HG03045 (cell line): ENCODE data around the gene SEH1L.
"Not testable (repeated sequence)": the region's sequence is repeated elsewhere in the genome, so short reads cannot be mapped to it uniquely, and the experiment has no call there.

ENCODE experiments used
- ATAC-seq: cut with Tn5 transposase; IDR thresholded peaks from one replicate; pipeline ENCODE4 v1.9.1; 2021; ENCODE audit warnings: mild to moderate bottlenecking, moderate library complexity; ENCODE audit not compliant: unreplicated experiment

The SEH1L gene

DNA sequence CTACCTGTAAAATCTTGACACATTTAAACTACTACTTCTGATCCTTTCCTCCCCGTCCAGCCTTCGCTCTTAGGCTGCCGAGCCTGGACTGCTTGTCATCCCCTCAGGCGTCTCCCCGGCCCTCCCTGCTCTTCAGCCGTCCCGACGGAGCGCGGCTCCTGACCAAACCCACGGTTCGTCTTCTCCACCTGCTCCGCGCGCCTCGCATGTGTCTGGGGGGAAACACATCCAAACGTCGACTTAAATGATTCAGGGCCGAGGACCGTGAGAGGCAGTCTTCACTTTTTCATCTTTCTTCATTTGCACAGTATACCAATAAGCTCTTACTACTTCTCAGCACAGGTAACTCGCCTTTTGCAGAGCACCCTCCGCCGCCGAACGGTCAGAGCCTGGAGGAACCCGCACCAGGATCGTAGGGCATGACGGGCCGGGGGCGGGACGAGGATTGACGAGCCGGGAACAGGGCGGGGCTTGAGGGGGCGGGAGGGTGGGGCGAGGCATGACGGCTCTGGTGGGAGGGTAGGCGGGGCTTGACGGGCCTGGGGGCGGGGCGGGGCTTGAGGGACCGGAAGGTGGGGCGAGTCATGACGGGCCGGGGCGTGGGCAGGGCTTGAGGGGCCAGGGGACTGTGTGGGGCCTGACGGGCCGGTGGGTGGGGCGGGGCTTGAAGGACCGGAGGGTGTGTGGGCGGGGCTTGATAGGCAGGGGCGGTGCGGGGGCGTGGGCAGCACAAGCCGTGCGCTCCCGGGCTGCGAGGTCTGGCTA is at the start of gene SEH1L:
SEH1L (plus strand) TSS at position 727 of the 765 bp plus-strand sequence. CDS start 111 bp downstream, outside the sequence.
- ATAC-seq, result peak; percentile 73

GRCh38 chr18:12901208-12901607 is 46.6 kb upstream of the SEH1L start:
- not testable (repeated sequence) for ATAC-seq

DNA sequence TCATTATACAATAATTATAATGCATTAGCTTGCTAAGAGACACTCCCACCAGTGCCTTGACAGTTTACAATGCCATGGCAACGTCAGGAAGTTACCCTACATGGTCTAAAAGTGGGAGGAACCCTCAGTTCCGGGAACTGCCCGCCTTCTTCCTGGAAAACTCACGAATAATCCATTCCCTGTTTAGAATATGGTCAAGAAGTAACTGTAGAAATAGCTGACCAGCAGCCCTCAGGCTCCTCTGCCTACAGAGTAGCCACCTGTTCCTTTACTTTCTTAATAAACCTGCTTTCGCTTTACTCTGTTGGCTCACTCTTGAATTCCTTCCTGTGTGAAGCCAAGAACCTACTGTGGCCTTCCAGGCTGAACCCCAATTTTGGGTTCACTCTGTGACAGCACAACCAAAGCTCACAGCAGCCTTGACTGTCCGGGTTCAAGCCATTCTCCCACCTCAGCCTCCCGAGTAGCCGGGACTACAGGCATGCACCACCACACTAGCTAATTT is 43.7 kb upstream of the SEH1L start:
- ATAC-seq, result no peak

GRCh38 chr18:12906119-12906518 is 41.7 kb upstream of the SEH1L start:
- ATAC-seq, result no peak

DNA sequence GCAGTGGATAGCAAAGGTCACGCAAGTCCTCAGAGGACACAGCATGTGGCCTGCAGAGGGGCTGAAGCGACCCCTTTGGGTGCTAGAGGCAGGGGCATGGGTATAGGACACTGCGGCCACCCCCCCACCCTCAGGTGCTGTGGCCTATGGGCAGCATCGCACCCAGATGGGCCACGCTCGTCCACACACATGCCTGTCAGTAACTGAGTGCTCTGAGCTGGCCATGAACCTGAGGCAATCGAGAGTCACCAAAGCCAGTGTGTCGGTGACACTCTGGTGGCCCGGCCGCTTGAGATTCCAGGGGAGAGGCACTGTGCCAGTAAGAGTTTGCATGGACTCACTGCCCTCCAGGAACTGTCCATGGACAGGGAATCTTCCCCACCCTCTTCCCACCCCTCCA is 41.0 kb upstream of the SEH1L start:
- ATAC-seq, result no peak

GRCh38 chr18:12907258-12907925 is 40.4 kb upstream of the SEH1L start:
- ATAC-seq, result no peak

GRCh38 chr18:12908706-12909105 is 39.1 kb upstream of the SEH1L start:
- ATAC-seq, result no peak

DNA sequence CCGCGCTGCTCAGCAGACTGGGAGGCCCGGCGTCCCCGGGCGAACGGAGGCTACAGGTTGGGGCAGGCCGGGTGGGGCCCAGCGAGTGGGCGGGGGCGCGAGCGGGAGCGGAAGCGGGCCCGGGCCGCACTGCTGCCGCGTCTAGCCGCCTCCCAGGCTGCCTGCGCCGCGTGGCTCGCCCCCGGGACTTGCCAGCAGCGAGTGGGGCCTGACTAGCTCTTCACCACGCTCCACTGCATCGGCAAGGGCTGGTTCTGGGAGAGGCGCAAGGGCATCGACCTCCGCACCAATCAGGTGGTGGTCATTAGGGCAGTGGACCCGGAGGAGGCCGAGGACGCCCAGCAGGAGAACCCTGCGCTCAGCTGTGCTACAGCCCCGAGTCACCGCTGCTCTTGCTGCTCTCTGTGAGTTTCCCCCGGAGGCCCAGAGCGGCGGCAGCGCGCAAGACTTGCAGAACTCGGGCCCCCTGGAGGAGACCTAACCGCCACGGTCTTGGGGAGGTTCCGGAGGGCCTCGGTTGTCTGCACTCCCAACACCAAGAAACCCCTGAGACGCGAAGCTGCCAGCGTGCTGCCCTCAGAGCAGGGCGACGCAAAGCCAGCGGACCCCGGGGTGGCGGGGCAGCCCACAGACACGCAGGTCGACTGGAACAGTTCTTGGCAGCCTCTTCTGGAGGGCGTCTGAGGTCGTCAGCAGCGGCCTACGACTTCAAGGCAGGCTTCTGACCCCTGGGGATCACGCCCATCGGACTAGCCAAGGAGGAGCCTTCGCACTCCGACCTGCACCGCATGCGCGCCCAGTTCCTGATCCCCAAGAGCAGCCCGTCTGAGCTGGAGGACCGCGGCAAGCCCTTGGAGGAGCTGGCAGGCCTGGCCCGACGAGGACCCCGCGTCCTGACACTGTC is 36.5 kb upstream of the SEH1L start:
- ATAC-seq, result no peak

DNA sequence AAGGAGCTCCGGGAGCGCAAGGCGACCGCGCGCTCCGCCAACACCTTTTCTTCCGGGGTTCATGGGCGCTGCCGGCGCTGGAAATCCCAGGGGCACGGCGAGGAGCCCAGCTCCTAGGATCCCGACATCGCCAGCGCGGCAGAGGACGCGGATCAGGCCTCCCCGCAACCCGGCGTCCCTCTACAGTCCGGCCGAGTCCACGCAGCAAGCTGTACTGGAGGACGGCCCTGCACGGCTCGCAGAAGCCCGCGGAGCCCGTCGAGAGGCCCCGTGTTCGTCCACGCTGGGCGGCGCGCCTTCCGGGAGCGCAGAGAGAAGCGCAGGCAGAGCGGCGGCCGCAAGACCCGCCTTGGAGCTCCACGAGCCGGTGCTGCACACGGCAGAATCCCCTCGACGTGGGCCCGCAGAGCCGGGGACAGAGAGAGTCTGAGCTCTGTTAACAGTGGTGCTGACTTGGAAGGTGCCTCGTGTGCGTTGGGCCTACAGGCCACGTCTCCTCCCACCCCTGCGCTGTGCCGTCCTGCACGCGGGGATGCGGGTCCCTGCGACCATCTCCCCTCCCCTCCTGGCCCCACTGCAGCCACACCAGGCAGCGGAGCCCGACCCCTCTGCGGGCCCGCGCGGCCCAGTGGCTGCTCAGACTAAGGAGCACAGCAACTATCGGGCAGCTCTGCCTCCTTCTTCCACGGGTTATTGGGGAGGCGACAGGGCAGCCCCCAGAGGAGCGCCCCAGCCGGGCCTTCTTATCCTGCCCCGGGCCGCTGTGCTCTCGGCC is 35.7 kb upstream of the SEH1L start:
- no peak for ATAC-seq

DNA sequence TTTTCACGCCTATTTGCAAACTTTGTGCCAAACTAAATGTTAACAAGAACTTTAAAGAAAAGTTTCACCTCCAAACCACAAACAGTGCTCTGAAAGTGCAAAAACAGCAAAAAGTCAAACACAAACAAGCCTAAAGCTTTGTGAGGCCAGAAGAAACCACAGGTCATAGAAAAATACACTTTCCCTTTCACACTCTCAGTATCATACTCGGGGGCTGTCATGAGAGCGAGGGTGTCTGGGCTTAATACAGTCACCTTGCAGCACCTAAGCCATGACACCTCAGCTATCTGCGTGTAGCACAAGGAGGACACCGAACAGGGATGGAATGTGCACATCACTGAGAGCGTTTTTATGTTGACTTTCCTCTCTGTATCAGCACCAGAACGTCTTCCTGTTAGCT is 26.6 kb upstream of the SEH1L start:
- no peak for ATAC-seq

DNA sequence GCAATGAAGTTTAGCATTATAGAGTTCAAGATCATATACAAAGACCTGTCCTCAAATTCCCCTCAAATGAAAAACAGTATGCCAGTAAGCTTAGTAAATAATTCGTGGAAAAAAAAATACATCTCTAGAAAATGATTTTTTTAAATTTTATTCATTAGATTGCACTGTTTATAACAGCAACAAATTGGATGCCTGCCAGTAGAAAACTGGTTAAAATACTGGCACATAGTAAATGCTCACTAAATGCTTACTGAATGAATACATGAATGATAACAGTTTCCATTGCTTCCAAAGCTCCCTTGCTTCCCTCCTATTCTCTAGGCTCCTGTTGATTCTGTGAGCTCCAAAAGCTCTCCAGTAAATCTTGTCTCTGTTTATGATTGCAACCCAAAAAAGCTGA is 25.5 kb upstream of the SEH1L start:
- ATAC-seq, result no peak

- ATAC-seq, result no peak
Observed at GRCh38 chr18:12924616-12925015, 23.2 kb upstream of the SEH1L start.

DNA sequence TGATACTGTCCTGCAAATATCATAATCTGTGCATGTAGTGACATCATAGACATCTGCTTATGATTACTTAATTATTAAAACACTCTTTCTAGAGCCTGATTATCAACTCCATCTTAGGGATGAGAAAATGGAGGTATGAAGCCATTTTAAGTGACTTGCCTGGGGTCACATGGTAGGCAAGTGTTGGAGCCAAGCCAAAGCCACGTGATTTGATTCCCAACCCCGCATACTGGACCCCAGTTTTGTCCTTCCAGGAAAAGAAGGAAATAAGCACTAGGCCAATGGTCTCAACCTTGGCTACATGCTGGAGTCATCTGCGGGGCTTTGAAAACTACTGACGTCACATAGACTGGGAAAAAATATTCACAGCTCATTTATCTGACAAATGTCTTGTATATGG is 19.6 kb upstream of the SEH1L start:
- ATAC-seq, result no peak

- no peak for ATAC-seq
Observed at GRCh38 chr18:12928641-12929040, 19.2 kb upstream of the SEH1L start.

GRCh38 chr18:12929477-12930083 is 18.2 kb upstream of the SEH1L start:
- no peak for ATAC-seq

GRCh38 chr18:12930376-12930775 is 17.4 kb upstream of the SEH1L start:
- ATAC-seq, result no peak

GRCh38 chr18:12930908-12931307 is 16.9 kb upstream of the SEH1L start:
- no peak for ATAC-seq

GRCh38 chr18:12933327-12933726 is 14.5 kb upstream of the SEH1L start:
- no peak for ATAC-seq

DNA sequence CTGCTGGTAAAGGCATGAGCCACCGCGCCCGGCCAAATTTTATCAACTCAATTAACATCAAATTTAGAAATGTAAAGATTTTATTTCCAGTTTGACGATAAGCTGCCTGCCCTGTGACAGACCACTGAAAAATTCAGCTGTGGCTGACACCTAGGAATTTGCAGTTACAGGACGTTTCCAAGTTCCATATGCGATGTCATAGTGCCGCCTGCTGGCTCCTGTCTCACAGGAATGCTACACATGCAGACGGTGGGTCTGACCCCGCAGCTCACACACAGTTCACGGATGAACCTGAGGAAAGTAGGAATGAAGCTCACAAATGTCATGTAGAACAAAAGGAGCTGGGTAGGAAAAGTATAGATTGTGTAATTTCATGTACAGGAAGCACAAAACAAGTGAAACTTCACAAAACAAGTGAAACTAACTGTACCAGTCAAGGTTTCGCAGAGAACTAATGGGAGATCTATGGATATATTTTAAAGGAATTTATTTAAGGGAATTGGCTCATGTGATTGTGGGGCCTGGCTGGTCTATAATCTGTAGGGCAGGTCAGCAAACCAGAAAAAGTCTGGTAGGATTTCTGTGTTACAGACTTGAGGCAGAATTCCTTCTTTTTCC is 13.2 kb upstream of the SEH1L start:
- no peak for ATAC-seq

DNA sequence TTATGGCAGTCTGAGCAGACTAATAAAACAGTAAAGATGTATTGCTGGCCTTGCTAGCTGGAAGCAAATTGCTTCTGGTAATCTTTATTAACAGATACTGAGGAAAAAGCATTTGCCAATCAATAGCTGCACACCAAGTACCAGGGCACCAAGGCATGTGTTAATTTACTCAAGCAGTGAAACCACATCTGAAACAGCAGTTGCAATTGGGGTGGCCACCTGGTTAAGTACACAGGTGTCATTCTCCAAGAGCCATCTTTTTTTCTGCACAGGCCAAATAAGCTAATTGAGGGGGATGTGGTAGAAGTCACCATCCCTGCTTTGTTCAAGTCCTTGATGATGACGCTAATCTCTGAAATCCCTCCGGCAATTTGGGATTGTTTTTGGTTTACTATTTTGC is 8.6 kb upstream of the SEH1L start:
- no peak for ATAC-seq
